Kidney (tissue), 14 donors: Measurements from ENCODE around the gene TULP3. TPM values are rescaled to one million over a fixed set of nuclear protein-coding genes. Genes with fewer than 3 reads are reported as not detected.
A peak's percentile ranks its signal among the peaks of the same experiment; 100 is the strongest.
"Not testable (repeated sequence)": the region's sequence is repeated elsewhere in the genome, so short reads cannot be mapped to it uniquely, and the experiment has no call there.

Source experiments
- DNase-seq, 5 donors: peaks; one replicate each; pipeline ENCODE4 v3.0.0-alpha.2; 2013 to 2020
- FAIRE-seq: peaks from 2 replicates; lab custom pipeline; 2012; peaks lifted over from hg19 to GRCh38; lab: Jason Lieb, UNC
- H3K27ac ChIP-seq, 2 donors: one replicate each; pipeline ENCODE4 v1.7.0; 2013; ENCODE audit warnings: low read depth in 2 of 2, low read length in 2 of 2, inconsistent platforms in 1 of 2
- H3K27me3 ChIP-seq: one replicate; pipeline ENCODE4 v1.7.1; 2013; ENCODE audit warnings: low read length, inconsistent platforms; ENCODE audit not compliant: control insufficient read depth, insufficient read depth
- H3K36me3 ChIP-seq, 3 donors: one replicate each; pipeline versions ENCODE4 v1.7.0 to v1.7.1; 2013; ENCODE audit warnings: low read length in 3 of 3, control low read depth in 1 of 3, inconsistent platforms in 1 of 3; ENCODE audit not compliant: insufficient read depth in 3 of 3, control insufficient read depth in 2 of 3
- H3K4me1 ChIP-seq, 3 donors: one replicate each; pipeline versions ENCODE4 v1.7.0 to v1.7.1; 2013; ENCODE audit warnings: low read length in 3 of 3, inconsistent platforms in 1 of 3, low read depth in 1 of 3; ENCODE audit not compliant: control insufficient read depth in 2 of 3, insufficient read depth in 2 of 3
- H3K4me3 ChIP-seq, 3 donors: one replicate each; pipeline versions ENCODE4 v1.7.0 to v1.8.1; 2013; ENCODE audit warnings: low read length in 3 of 3, control low read depth in 1 of 3, inconsistent platforms in 1 of 3
- H3K9ac ChIP-seq, 3 donors: one replicate each; pipeline versions ENCODE4 v1.7.0 to v1.7.1; 2013; ENCODE audit warnings: low read length in 3 of 3, control low read depth in 1 of 3, inconsistent platforms in 1 of 3
- H3K9me3 ChIP-seq, 3 donors: one replicate each; pipeline versions ENCODE4 v1.7.0 to v1.7.1; 2013; ENCODE audit warnings: low read length in 3 of 3, control low read depth in 1 of 3, inconsistent platforms in 1 of 3; ENCODE audit not compliant: control insufficient read depth in 2 of 3, insufficient read depth in 1 of 3
- intact Hi-C: fragments of 100-400 bp; cut with DNase I; formaldehyde crosslinking; loops from one replicate; pipeline ENCODE4 v1.11.1; 2022
- polyA plus RNA-seq: library from polyadenylated mRNA; stranded (reverse); fragments of 350-450 nt; fragmentation: Illumina TruSeq; extraction: RNeasy Lipid Tissue Mini Kit (QIAGEN cat#74804); gene quantifications from one replicate; pipeline ENCODE4 v1.2.3, GENCODE V29; 2014; ENCODE audit warnings: low read depth, low replicate concordance; ENCODE audit not compliant: insufficient read depth
- total RNA-seq: library from RNA; stranded (reverse); fragmentation: NEBNext Ultra II Directional; extraction: Animal tissue kit (Norgen Biotek cat#: 25700); gene quantifications from one replicate; pipeline ENCODE4 v1.2.1, GENCODE V29; 2021
- TF ChIP-seq, protein P1 (sequence below): IDR thresholded peaks from 3 replicates; pipeline ENCODE4 v1.5.1; 2012; ENCODE audit warnings: mild to moderate bottlenecking, moderate library complexity, borderline replicate concordance; ENCODE audit not compliant: insufficient read depth; ENCODE audit errors: extremely low read depth
- donor health status: control.
- donor health status: control.
- donor health status: control.
- donor health status: control.
- donor health status: control.
- donor health status: DM: yes; HTN: yes; CAD: no.
- donor health status: Normal renal cell carcinoma (clear cell type).

The TULP3 gene
- total and polyA plus RNA-seq, 2 donors from 2014 or later, result 20.3 to 23.0 TPM

GRCh38 chr12:2858944-2859421 is 31.7 kb upstream of the TULP3 start:
- Histone ChIP-seq H3K4me1 (no peaks in the 10 kb centered on the region), H3K4me3 (no peak overlapping the region), H3K9me3 (no peaks in the 10 kb centered on the region), H3K27ac (peak overlapping the region in 1 of 2 donors; percentile 48), H3K27me3 (no peaks in the 10 kb centered on the region), H3K9ac (no peak overlapping the region), H3K36me3 (peaks cover 0 to 6% (median 0%) of the 10 kb centered on the region in 3 donors)
- TF ChIP-seq, protein P1, sequence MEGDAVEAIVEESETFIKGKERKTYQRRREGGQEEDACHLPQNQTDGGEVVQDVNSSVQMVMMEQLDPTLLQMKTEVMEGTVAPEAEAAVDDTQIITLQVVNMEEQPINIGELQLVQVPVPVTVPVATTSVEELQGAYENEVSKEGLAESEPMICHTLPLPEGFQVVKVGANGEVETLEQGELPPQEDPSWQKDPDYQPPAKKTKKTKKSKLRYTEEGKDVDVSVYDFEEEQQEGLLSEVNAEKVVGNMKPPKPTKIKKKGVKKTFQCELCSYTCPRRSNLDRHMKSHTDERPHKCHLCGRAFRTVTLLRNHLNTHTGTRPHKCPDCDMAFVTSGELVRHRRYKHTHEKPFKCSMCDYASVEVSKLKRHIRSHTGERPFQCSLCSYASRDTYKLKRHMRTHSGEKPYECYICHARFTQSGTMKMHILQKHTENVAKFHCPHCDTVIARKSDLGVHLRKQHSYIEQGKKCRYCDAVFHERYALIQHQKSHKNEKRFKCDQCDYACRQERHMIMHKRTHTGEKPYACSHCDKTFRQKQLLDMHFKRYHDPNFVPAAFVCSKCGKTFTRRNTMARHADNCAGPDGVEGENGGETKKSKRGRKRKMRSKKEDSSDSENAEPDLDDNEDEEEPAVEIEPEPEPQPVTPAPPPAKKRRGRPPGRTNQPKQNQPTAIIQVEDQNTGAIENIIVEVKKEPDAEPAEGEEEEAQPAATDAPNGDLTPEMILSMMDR, result no peak
- FAIRE-seq (no peak), DNase-seq (peak in 1 of 5 donors; percentile 84)
- intact Hi-C loops, result loop anchor here (10.0 kb wide), 1 partner anchor 176 kb away; no protein-coding TSS in a partner anchor

DNA sequence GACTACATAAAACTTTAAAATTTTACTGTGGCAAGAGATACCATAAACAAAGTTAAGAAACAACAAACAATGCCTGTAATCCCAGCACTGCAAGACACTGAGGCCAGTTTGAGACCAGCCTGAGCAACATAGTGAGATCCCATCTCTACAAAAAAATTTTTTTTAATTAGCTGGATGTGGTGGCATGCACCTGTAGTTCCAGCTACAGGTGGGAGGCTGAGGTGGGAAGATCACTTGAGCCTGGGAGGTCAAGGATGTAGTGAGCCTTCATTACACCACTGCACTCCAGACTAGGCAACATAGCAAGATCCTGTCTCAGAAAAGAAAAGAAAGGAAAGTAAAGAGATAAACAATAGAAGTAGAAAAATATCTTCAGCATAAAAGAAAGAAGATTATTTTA is 30.5 kb upstream of the TULP3 start:
- intact Hi-C loops, result no loop called here
- H3K36me3 ChIP-seq, result peaks cover 0 to 6% (median 0%) of the 10 kb centered on the region in 3 donors
- H3K9ac ChIP-seq, result no peak overlapping the region
- H3K9me3 ChIP-seq, result no peaks in the 10 kb centered on the region
- no peak overlapping the region for H3K4me3 ChIP-seq
- no peaks in the 10 kb centered on the region for H3K4me1 ChIP-seq
- DNase-seq (no peak), FAIRE-seq (no peak)
- H3K27ac ChIP-seq, result no peak overlapping the region
- TF ChIP-seq, protein P1, result no peak
- no peaks in the 10 kb centered on the region for H3K27me3 ChIP-seq

DNA sequence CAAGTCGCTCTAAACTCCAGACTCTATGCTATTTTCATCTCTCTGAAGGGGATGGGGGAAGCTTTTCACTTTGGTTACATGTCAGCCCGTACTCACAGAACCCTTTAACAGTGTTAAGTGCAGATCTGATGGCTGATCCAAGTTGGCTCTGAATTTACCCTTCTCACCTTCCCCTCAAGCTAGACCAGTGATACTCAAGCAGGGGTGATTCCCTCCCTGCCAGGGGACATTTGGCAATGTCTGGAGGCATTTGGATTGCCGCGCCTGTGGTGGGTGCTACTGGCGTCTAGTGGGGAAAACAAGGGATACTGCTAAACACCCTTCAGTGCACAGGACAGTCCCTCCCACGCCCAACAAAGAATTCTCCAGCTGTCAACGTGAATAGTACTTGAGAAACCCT is 27.8 kb upstream of the TULP3 start:
- Histone ChIP-seq H3K27ac (no peak overlapping the region), H3K4me3 (no peak overlapping the region), H3K9me3 (no peaks in the 10 kb centered on the region), H3K9ac (no peak overlapping the region), H3K4me1 (no peaks in the 10 kb centered on the region), H3K27me3 (no peaks in the 10 kb centered on the region), H3K36me3 (peaks cover 0 to 6% (median 0%) of the 10 kb centered on the region in 3 donors)
- intact Hi-C loops, result no loop called here
- DNase-seq (no peak), FAIRE-seq (no peak)
- TF ChIP-seq, protein P1, result no peak

DNA sequence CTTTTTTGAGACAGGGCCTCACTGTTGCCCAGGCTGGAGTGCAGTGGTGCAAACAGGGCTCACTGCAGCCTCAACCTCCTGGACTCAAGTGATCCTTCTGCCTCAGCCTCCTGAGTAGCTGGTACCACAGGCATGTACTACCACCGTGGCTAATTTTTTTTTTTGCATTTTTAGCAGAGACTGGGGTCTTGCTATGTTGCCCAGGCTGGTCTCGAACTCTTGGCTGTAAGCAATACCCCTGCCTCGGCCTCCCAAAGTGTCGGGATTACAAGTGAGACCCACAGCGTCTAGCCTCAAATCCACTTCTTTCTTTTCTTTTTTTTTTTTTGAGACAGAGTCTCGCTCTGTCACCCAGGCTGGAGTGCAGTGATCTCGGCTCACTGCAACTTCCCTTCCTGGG is 27.3 kb upstream of the TULP3 start:
- H3K4me3 ChIP-seq, FAIRE-seq, intact Hi-C loops, H3K9ac ChIP-seq, H3K36me3 ChIP-seq, H3K27me3 ChIP-seq, H3K27ac ChIP-seq, H3K9me3 ChIP-seq, H3K4me1 ChIP-seq: not testable (repeated sequence)
- DNase-seq, result peak in 1 of 5 donors; percentile 14
